GM21529 (cell line): ENCODE data around the gene SLFNL1.

ENCODE experiments used
- ATAC-seq: cut with Tn5 transposase; IDR thresholded peaks from one replicate; pipeline ENCODE4 v1.9.1; 2021; ENCODE audit not compliant: unreplicated experiment

Gene SLFNL1

DNA sequence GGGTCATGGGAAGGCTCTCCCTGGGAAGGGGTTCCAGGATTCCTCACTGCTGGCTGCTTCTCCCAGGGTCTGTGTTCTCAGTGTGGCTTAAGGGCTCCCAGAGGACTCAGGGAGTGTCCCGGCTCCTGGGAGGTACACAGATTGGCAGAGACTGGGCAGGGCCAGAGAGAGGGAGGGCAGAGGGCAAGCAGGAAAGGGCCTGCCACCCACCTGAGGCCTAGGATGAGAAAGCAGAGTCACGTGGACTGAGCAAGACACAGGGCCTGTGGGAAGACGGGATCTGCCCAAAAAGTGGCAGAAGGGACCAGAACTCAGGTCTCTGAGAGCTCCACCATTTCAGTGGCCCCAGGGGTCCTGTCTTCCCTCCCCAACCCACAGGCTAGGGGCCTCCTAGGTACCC lies 871 bp downstream of the SLFNL1 start:
- no peak for ATAC-seq

DNA sequence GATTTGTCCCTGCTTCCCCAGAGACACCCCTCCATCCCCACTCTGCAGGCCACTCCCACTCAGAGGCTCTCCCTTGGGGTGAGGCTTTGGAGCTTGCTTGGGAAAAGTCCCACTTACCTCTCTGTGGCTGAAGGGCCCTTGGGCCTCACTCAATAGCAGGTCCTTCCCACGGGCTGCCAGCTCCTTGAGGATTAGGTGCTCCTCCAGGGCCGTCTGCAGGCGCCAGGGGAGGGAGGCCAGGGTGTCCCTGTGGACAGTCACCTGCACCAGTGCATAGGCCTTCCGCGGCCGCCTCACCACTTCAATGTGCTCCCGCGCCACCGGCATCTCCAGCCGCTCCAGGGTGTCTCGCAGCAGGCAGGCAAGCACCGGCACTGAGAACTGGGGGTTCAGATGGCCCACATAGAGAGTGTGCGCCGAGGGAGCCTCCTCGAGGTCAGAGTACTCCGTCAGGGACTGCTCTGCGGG lies 1.4 kb downstream of the SLFNL1 start:
- ATAC-seq = no peak

DNA sequence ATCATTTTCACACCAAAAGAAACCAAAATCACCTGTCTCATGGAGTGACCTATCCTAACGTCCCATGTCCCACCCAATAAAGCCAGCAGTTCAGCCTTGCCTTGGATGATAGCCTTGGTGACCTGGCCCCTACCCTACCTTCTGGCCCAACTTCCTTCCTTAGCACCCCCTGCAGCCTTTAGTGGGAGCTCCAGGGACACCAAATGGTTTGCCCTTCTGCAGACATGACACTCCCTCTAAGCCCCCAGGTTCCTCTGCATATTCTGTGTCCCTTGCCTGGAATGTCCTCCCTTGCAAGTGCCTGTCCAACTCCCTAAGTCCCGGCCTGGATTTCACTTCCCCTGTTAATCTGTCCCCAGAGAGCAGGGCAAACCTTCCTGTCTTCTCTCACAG lies 2.2 kb downstream of the SLFNL1 start:
- no peak for ATAC-seq

DNA sequence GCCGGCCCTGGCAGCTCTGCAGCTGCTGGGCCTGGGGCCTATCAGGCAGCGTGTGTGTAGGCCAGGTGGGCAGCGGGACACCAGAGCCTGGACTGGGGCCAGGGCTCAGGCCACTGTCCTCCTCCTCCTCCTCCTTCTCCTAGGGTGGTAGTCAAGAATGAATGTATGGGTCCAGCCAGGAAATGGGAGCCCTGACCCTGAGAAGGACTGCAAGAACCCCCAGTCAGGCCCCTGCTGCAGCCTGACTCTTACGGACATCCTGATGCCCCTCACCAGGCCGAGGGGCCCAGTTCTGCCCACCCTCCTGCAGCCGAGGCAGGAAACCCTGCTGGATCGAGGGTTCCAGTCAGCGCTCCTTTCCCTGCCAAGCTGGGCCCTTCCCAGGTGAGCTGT lies 3.5 kb downstream of the SLFNL1 start:
- ATAC-seq = no peak

DNA sequence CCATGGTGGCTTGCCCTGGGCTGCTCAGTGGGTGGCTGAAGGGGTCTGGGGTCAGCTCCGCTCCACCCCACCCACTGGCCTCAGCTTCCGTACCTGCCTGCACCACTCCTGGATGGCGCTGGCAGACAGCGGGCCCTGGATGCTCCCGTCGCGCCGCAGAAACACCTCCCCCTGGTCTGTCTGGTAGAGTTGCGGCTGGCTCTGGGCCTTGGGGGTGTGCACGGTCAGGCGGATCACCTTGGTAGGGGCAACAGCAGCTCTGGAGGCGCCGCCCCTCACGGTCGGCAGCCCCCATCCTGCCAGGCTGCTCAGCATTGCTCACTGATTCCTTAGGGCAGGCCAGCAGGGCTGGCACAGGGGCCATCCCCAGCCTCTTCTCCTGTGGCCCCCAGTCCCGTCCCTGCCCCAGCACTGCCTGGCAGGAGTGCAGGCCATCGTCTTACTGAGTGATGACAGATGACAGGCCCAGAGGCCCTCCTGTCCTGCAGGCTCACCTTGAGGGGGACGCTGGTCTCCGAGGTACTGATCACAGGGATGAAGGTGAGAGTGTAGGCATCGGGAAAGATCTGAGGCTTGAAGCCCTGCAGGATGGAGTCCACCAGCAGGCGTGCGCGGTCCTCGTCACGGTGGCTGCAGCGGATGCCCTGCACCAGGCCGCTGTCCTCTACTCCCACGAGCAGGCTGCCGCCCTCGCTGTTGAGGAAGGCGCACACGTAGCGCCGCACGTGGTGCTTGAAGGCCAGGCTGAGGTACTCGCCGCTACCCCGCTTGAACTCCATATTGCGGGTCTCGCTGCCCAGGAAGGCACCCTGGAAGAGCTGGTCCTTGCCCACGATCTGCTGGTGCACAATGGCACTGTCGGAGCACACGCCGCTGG lies 4.1 kb downstream of the SLFNL1 start:
- ATAC-seq = no peak

DNA sequence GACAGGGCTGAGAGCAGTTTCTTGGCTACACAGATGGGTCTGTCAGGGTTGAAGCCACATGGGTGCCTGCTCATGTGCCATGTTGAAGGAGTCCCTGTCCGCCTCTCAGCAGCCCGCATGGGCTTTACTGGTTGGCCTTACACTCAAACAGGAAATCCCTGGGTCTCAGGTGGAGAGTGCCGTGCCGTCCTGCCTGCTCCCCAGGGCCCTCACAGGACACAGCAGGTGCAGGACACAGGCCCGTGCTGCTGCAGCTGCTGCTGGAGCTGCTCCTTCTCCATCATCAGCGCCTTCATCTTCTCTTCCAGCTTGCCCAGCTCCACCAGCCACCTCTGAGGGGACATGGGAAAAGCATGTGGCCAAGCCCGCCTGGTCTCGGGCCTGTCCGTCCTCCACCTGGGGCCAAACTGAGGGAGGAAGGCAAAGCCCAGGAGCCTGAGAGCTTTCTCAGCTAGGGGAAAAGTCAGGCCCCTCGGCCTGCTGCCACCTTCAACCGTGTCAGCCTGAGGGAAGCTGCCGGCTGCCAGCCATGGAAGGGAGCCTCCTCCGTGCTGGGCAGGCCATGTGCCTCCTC lies 5.5 kb downstream of the SLFNL1 start:
- ATAC-seq = no peak

DNA sequence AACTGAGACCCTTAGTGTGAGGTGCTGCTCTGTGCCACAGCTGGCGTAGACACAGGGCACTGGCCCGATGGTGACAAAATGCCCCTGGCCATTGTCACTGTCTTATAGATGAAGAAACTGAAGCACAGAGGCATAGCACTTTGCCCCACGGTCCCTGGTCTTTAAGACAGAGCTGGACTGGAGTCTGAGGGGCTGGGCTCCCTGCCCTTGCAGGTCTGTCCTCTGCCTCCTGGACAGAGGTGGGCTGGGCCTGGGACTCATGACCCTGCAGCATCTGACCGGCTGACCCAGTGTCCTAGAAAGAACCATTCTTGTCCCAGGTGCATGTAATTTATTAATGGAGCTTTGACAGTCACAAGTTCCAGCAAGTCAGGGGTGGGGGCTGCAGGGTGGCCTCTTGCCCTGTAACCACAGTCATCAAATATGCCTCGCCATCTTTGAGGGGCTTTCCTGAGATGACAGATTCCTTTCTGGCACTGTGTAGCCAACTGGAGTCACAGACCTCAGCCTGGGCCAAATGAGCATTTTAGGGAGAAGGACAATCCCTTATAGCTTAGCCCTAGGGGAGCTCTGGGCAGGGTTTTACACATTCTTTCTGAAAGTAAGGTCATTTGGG lies 6.1 kb downstream of the SLFNL1 start:
- no peak for ATAC-seq

DNA sequence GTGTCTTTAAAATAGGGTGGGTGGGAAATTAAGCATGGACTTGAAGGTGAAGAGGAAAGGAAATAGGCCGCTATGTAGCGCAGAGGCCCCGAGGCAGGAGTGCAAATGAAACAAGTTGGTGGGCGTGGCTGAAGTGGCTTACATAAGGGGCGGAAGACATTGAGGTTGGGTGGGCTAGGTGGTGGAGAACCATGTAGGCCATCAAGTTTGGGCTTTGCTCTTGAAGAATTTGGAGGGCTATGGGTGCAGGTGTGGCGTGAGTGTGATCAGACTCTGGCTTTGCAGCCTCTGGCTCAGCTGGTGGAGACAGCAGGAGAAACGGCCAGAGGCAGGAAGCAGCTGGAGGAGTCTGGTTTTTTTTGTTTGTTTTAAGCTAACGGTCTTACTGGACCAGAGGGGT lies 6.7 kb downstream of the SLFNL1 start:
- ATAC-seq = no peak

DNA sequence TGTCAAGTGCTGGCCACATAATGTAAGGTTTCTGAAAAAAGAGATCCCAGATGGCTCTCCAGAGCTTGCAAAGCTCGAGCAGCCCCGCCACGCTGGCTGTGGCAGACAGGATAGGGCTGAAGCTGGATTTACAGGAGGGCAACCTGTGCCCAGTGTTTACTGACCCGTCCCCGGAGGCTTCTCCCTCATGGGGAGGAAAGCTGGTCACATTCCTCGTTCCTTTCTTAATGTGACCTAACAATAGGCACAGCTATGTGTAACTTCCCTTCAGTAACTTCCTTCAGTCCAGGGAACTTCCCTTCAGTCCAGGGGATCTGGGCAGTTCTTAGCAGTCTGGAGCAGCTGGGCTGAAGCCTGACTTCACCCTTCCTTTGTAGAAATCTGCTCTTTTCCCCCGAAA lies 7.7 kb downstream of the SLFNL1 start:
- no peak for ATAC-seq

DNA sequence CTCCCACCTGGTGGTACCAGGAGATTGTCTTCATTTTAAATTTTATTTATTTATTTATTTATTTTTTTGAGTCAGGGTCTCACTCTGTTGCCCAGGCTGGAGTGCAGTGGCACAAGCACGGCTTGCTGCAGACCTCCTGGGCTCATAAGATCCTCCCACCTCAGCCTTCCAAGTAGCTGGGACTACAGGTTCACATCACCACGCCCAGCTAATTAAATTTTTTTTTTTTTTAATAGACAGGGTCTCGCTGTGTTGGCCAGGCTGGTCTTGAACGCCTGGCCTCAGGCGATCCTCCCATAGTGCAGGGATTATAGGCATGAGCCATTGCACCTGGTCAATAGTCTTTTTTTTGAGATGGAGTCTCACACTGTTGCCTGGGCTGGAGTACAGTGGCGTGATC lies 8.5 kb downstream of the SLFNL1 start:
- ATAC-seq = no peak

DNA sequence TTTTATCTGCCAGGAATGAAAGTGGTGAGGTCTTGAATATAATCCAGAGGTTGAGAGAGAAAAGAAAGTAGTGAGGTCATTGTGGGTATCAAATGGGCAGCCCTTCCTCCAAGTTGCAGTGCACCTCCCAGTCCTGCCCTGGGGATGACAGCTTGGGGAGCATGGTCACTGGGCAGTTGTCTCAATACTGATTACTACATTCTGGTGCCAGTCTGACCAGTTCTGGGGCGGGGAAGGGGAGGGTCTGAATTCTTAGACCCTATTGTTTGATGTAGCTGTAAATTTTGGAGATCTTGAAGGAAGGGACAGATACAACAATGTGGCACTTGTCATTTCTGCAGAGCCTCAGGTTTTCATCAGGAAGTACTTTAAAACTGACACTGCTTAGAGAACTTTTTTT lies 11.2 kb downstream of the SLFNL1 start:
- no peak for ATAC-seq

DNA sequence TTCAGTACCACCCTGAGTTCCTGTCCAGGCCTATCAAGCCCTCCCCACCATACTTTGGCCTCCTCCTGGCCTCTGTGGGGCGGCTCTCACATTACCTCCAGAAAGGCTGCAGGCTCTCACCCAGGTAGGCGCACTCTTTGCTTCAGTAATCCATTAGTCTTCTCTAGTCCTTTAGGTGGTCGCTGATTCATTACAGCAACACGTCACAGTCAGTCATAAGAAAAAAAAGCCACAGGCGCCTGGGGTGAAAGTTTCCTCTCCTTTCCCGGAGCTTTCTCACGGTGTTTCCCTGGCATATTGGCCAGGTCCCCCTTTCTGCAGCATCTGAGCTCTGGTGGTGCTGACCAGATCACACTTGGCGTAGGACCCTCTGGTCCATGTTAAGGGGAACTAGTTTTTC lies 12.1 kb downstream of the SLFNL1 start:
- no peak for ATAC-seq

DNA sequence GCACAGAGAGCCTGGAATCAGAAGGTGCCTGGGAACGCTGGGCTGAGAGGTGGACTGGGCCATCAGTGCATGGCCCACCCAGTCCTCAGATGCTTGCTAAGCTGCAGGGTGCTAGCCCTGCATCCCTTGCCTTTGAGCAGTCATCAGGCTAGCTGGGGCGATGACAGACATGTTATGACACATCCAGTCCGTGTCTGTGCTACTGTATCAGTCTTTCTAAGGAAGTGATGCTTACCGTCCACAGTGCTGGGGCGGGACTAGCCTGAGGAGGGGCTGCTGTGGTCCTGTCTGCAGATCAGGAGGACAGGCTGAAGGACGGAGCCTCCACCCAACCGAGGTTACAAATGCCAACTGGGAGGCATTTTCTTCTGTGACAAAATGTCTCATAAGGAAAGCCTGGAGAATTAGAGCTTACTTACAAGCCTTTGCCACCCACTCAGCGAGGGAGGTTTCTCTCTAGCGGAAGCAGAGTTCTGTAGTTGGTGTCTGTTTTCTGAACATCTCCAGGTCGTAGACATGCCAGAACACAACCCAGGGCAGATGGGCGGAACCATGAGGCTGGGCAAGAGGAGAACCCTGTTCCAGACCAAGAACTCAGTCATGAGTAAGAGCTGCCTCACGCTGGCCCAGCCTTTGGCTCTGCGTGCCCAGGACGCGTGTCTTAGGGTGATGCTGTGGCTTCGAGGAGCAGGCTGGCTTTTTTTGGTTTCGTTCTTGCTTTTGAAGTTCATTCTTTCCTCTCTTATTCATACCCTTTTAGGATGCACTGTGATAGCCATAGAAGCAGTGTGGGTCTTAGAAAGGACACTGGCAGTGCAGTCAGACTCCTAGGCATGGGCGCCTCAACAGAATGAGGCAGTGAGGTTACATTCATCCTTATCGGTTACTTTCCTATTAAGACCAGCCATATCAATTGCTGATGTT lies 14.3 kb downstream of the SLFNL1 start:
- no peak for ATAC-seq

DNA sequence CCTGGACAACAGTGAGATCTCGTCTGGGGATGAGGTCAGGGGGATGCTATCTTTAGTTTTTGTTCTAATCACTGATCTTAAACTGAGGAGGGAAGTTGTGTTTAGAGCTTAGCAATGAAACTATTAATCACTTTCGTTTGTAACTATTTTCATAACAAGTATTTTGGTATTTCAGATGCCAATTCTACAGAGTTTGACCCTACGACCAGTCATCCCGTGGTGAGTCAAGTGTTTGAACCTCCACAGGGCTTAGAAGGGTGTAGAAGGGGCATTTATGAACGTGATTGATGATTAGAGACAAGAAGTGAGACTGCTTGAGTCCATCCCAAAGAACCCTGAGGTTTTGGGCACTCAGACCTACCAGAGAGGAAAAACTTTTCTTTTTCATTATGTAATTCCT lies 15.6 kb downstream of the SLFNL1 start:
- no peak for ATAC-seq

DNA sequence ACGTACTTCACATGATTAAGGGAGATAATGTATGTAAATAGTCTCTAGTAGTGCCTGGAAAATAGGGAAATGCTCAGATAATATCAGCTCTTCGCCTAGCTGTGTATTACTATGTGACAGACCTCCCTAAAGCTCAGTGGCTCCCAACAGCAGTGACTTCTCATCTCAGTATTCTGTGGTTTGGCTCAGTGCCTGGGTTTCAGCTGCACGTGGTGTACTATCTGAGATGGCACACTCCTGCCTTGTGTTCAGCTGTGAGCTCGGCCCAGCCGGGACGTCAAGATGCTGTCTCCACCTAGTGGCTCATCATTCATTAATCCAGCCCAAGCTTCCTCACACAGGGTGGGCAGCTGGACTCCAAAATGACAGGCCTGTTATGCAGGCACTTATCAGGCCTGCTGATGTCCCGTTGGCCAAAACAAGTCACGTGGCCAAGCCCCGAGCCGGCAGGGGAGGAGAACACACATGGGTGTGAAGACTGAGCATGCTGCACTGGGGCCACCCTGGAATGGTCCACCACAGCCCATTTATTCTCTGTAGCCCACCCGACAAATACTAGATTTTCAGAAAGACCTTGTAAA lies 17.8 kb downstream of the SLFNL1 start:
- ATAC-seq = peak; percentile 98

DNA sequence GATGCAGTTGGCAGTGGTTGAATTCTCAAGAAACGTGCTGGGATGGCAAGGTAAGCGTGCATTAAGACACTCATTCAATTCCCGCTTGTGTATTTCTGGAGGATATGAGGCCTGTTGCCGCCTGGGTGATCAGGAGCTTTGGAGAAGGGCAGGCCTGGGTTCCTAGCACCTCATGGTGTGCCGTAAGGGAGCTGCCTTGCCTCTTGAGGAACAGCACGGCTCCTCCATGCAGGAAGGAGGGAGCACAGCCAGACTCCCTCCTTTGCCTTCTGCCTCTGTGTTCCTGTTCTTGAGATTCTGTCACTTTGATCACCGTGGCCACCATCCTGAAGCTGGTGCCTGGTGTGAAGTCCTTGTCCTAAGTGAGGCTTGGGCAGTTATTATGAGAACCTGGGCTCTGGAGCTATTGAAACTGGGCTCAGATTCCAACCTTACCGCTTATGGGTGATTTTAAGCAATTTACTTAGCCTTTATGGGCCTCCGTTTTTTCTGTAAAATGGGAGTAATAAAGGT lies 18.3 kb downstream of the SLFNL1 start:
- ATAC-seq = no peak

DNA sequence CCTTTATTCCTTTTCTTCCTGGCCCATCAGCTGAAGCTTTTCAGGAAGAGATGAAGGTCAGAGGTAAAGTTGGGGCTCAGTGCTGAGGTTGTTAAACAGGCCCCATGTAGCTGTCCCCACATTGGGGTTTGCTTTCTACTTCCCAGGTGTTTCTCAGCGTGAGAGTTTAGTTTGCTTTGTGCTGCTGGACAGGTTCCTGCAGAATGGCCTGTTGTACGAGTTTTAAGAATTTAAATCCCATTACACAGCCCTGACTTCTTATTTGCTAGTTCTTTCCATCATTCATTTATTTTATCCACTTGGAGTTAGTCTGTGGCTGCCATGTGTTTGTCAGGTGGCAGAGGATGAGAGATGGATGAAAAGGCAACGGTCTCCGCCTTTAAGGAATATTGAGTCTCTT lies 22.9 kb downstream of the SLFNL1 start:
- ATAC-seq = no peak

DNA sequence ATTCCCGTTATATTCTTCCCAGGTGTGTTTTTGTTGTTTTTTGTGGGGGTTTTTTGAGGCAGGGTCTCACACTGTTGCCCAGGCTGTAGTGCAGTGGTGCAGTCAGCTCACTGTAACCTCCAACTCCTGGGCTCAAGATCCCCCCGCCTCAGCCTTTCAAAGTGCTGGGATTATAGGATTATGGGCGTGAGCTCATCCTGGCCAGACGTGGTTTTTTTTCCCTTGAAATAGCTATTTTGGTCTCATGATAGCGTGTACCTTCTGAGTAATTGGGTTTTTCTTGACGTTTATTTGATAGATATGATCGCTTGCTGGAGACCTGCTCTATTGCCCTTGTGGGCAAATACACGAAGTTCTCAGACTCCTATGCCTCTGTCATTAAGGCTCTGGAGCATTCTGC lies 24.4 kb downstream of the SLFNL1 start:
- no peak for ATAC-seq

DNA sequence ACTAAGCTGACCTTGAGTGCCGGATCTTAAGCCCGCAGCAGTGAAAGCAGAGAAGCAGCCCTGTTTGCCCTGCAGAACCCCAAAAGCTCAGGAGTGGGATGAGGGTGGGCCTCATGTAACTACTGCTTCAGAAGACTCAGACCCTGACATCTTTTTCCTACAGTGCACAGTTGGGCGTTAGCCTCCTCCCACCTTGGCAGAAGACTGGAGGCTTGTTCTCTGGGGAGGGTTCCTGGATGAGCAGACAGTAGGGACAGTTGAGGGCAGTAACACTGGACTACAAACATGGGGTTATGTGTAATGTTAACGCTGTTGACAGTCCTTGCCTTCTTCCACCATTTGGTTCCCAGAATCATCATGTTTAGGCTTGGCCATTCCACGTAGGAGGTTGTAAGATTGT lies 32.5 kb downstream of the SLFNL1 start:
- no peak for ATAC-seq

DNA sequence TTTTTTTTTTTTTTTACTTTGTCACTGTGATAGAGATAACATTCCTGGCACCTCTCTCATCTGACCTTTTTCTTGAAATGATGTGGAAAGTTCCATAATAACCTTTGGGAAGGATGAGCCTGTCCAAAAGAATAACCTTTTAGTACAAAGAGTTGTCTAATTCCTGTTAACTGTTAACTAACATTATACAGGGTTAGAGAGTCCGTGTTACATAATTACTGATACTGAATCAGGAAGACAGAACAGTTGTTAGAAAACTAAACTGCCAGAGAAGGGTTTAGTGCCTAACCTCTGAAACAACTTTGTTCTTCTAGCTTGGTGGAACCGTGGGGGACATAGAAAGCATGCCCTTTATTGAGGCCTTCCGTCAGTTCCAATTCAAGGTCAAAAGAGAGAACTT lies 33.2 kb downstream of the SLFNL1 start:
- ATAC-seq = no peak
